Activated CD4-positive, CD25-positive, alpha-beta regulatory T cell treated with anti-CD3 and anti-CD28 coated beads, Interleukin-2, amount 50 U/mL, for 16 hours (primary cell): Measurements from ENCODE around the gene EPB41L4A.

Experiments used
- DNase-seq: peaks from one replicate; pipeline ENCODE4 v3.0.0-alpha.2; 2020; ENCODE audit warnings: low read depth, low spot score

The EPB41L4A gene

DNA sequence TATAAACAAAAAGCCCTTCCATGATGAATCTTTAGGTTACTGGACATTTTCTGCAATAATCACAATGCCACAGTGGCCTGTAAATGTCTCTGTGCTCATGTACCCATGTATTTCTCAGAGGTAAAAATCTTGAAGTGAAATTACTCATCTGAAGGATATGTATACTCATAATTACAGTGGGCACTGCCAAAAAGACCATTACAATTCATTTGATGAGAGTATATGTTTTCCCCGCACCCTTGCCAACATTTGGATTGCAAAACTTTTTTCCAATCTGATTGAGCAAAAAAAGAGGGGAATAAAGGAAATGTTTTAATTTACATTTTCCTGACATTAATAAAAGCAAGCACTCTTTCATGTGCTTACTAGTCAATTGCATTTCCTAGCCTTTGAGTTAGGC is 110.5 kb downstream of the EPB41L4A start:
- no peak for DNase-seq

DNA sequence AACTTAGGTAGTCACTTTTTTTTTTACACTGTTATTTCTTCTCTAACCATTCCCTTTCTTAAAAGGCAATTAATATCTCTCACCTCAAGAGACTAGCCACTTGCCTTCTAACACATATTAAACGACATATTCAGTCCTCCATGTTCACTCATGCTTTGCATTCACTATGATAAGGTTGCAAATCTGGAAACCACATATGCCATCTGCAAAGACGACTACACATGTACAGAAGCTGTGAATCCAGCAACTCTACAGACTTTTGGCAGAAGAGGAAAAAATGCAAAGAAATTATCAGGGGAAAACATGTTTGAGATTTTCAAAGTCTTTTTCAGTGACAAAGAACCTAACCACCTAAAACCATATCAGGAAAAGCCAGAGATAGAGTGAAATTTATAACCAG is 112.1 kb downstream of the EPB41L4A start:
- no peak for DNase-seq

DNA sequence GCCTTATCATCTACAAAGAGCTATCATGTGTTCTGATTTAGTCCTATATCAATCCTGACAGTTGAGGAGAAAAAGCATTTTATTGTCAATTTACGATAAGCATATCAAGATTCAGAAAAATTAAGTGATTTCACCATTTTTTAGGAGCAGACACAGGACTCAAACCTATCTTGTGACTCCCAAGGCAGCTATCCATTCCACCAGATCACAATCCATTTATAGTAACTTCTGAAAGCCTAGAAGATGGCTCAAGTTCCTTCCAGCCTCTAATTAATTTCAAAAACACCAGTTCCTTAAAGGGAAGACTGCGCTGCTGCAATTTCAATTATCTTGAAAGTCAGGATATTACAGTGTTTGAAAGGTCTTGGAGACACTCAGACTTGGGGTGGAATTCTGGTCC is 114.3 kb downstream of the EPB41L4A start:
- DNase-seq = no peak

DNA sequence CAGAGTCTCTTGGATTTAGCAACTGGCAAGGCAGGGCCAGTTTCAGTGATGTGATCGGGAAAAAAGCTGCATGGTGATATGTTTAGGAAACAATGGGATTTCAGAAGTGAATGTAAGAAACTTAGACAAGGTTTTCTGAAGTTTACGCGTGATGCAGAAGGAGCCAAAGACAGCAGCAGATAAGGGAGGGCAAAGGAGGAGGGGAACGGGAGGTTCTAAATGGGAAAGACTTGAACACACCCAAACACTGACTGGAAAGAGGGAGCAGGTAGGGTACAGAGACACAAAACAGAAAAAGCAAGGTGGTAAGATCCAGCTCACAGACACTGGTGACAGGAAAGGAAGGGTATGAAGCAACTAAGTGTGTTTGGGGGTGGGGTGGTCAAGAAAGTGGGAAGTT is 115.4 kb downstream of the EPB41L4A start:
- DNase-seq = no peak

DNA sequence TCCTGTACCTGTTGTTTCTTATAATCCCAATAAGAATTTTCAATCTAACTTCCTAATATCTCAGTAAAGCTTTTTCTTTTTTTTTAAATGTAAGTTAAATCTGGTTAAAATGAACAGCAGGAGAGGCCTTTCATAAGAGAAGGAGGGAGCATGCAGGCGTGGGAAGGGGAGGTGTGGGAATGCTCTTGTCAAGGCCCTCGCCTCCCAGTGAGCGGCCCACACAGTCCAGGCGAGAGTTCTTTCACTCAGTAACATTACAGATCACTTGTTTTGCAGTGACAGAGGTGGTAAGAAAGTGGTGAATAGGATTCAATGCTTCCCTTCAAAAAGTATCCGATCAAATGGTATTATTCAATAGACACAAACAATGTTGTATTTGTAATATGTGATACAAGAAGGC is 125.0 kb downstream of the EPB41L4A start:
- DNase-seq = no peak

DNA sequence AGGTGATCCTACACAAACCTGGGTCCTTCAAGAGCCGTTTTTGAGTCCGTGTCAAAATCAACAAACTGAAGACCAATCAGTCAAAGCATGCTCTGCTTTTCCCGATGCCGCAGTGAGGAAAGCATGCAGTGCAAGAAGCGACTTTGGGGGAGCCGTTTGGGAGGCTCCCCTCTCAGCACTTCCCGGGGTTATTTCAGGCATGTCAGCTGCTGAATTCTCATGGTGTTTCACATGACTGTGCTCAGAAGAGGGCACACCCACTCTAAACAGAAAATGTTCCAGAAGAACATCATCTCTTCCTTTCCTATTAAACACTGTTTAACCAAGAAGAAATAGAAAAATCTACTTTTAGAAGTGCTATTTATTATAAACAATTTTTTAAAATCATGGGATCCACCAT is 125.5 kb downstream of the EPB41L4A start:
- DNase-seq = no peak

DNA sequence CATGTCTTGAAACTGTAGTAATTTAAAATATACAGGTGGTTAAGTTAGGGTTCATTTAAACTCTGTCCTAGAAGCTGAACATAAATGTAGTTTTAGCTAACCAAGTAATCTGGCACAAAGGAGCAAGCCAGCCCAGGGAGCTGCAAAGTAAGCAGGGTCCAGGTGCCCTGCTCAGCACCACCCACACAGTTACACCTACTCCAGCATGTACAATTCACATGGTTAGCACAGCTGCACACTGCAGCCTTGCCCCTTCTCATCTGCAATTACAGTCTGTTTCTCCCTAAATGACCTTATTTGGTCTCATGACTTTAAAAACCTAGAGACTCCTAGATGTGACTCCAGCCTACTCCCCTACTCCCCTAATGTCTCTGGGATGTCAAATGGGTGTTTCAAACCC is 128.4 kb downstream of the EPB41L4A start:
- no peak for DNase-seq

DNA sequence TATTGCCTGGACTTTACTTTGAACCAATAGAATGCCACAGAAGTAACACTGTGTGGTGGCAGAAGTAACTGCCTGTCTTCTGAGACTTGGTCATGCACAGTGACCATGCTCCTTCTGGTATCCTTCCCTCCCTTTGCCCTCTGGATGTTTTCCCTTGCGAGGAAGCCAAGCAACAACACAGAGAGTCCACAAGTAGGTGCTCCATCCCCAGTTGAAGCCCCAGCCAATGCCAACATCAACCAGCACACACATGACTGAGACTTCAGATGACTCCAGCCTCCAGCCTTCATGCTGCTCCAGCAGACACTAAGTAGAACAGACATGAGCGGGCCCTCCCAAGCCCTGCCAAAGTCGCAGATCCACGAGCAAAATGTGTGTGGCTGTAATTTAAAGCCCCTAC is 129.6 kb downstream of the EPB41L4A start:
- no peak for DNase-seq

DNA sequence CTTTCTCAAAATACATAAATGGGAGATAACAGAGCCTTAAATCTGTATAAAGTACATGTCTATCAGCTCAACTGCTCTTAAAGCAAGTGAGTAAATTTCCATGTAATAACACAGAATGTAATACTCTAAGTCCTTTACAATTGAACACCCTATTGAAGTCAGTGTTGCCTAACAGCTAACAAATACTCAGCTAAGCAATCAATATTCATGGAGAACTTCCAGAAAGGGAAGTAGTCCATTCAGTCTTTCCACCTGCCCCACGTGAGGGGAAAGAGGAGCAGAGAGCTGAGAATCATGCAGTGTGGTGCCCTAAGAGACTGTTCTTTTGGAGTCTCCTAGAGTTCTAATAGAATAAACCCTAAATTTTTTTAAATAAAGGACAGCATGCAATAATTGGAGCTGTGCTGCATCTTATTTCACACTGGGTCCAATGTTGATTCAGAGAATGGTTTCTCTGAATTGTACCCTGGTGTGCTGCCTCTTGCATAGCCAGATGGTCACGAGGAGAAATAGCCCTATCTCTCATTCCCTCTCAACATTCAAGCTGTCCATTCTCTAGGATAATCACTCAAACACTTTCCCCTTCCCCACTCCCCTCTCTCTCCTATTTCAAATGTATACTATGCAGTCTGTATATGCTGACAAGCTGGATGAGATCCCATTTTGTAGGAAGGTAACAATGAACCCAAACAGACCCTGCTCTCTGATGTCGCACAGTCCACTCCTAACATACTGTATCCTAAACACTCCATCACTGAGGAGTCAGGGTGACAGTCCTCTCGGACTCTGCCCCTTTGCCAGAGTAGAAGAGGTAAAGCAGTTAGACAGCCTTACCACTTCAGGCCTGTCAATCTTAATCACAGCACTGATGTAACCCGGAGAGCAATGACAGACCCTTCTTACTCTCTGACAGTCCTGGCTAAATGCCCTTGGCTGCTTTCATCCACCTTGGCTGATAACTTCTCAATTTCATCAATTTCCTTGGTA is 134.8 kb downstream of the EPB41L4A start:
- no peak for DNase-seq

DNA sequence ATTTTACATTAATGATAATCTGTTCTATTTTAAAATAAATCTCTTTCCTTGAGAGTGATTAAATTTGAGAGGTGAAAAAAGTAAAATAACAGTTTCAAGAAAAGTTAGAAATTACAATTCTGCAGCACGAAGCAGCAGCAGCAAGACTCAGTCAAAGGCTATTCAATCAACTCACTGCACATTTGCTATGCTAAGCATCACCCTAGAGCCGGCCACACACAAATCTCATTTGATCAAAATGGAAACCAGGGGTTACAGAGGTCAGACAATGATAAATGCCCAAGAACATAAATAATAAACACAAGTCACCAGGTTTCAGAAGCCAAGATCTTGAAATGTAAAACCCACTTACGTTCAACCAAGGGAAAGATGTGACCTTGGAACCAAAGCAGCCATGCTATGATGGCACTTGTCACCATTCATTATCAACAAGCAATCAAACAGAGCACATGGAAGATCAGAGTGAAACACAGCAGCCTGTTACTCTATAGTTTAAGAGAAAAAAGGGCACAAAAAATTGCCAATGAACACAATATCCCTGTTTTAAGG is 136.0 kb downstream of the EPB41L4A start:
- DNase-seq = no peak

DNA sequence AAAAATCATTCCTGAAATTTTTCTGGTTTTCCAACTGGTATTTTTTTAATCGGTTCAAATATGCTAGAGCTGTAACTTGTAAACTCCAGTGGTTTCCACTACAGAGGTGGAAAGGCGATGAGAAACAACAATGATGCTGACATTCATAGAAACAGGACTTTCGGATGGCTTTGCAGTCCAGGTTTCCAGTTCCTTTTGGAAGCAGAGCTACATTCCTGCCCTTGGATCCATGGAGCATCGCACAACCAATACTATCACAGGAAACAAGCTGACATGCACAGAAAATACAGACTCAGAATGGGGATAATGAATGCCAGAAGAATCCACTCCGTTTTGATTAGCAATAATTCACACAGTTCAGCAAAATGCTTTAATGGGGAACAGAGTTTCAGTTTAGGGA is 140.0 kb downstream of the EPB41L4A start:
- no peak for DNase-seq

DNA sequence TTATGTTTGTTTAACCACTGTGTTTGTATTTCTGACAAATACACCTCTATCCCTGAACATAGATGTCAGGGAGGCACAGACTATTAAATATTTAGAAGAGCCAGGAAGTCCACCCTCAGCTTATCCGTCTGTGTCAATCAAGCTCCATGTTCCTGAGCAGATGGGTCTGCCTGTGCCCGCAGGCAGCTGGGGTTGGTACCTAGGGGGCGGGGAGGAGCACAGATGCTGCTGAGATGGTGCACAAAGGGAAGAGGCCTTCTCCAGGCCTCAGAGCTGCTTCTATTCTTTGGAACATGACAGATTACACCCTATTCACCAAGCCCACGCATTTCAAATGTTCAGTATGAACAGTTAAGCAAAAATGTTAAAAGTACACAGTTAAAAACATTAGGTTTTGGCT is 142.1 kb downstream of the EPB41L4A start:
- no peak for DNase-seq

DNA sequence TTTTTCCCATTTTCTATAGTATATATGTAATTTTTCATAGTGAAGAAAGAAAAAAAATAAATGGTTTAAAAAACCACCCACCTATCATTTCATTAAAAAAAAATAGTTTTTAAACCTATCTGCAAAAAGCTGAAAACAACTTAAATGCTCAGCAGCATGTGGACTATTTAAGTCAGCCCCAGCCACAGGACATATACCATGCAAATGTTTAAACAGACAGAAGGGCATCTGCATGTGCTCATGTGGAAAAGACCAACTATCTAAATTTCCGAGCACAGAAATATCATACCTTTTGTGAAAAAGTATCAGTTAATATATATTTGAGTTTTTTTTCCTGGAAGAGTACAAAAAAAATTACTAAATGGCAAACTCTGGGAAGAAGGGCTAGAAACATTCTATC is 143.4 kb downstream of the EPB41L4A start:
- DNase-seq = no peak

DNA sequence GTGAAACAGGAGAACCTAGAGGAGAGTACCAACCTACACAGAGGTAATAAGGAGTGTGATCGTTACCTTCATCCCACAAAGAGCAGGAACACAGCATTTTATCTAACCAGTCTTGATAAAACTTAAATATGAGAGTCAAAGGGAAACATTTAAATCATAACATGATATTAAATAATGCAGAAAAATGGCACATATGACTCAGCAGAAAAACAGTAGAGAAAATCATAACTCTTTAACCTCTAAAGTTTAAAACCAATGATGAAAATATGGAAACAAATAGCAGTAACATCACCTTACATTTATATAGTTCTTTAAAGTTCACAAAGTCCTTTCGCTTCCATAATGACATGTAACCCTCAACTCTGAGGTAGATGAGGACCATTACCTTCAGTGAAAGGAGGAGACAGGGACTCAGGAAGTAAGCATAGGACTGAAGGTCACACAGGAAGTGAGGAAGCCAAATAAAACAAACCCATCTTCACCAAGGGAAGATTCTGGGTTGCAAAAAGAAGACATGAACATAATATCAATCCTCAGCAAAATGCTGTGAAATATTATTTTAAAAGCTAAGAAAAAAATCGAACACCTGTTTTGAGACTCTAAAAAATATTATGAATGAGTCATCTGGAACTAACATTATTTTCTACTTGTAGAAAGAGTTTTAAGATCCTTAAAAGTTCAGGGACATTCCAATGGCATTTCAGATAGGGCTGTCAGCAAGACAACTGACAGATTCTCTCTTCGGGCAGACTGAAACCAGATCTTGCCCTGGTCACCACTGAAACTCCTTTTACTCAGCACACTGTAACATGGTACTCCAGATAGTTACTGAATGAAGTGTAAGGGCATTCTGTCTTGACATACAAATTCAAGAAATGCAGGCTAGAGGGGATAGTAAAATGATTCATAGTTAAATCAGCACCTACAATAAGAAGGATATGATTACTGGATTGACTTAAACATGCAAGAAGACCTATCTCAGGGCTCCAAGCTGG is 148.5 kb downstream of the EPB41L4A start:
- DNase-seq = no peak

DNA sequence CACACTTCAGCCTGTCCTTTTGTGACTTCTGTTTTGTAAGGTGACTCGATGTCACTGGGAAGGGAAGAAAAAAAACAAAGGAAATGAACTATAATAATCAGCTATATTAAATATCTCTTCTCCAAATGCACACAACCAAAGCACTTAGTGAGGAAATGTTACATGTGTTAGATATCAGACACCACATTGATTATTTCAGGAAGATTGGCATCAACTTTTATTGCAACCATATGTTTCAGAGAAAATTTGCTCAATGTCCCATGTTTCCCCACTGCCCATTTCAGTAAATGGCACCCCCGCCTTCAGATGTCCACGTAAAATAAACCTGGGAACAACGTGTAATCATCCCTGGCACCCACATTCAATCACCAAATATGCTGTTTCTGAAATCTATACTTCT is 151.8 kb downstream of the EPB41L4A start:
- DNase-seq = no peak

DNA sequence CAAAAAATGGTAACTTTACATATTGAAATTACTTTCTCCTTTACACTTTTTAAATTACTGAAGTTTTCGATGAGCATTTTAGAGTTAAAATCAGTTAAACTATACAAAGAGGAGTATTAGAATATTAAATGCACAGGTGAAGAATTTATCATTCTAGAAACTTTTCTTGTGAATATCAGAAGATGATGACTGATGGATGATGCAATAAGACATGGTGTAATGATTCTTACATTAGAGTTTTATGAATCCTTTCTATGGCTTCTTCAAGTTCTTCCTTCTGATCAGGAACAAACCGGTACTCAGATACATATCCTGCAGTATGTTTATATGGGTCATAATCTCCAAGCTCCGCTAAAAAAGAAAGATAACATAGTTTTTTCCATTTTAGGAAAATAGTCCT is 154.4 kb downstream of the EPB41L4A start:
- no peak for DNase-seq

DNA sequence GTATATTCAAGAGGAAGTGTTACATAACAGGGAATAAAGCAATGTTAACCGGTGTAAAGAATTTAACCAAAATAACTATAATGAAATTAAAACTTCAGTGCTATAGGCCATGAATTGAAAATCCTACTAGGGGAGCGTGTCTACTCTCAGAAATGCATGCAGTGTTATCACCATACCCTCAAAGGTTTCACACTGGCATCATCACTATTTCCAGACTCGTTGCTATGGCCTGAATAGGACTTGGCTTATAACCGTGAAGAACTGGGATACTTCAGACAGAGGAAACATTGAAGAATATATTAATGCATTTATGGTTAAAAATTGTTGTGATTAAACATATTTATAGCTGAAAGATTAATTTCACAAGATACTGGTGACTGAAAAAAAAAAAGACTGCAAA is 154.9 kb downstream of the EPB41L4A start:
- no peak for DNase-seq

DNA sequence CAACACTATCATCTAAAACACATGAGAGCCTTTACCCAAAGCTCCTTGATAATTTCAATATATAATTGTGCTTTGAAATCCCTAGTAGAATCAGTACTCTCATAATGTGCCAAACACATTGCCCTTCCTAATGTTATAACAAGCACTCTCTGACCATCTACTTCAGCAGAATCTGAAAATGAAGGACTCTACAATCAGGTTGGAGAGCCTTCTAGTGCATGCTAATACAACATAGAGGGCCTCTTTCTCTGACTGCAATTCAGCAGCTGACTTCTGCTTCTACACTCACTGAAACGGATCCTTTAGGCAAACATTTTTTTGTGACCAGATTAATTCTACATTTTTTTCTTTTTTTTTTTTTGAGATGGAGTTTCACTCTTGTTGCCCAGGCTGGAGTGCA is 155.6 kb downstream of the EPB41L4A start:
- DNase-seq = no peak

DNA sequence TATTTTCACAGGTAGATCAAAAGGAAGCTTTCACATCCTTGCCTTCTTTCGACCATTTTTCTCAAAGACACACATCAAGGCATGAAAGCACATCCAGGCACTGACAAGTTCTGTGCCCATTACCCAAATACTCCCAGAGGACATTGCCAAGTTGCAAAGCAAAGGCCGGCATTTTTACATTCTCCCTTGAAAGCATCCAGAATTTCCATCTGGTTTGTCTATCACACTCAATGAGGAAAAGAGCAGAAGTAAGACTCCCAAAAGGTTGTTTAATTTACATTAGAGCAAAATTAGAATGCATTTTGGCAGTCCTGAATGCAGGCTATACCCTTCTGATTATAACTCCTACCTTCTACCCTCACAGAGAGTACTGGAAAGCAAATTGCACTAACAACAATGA is 160.5 kb downstream of the EPB41L4A start:
- DNase-seq = no peak

DNA sequence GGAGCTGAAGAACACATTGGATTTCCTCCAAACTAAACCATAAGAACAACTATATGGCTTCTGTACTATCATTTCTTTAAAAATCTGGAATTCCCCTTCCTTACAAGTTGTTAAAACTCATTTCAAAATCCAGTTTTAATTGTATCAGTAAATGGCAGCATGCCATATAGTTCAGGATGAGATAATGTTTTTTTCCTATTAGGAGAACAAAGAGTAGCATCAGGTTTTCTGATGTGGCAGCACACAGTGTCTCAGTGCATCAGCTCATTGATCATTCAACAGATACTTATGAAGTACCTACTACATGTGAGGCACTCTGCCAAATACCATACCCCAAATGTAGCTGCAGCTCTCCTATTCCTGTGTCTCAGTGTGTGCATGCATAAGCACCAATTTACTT is 161.1 kb downstream of the EPB41L4A start:
- DNase-seq = no peak

DNA sequence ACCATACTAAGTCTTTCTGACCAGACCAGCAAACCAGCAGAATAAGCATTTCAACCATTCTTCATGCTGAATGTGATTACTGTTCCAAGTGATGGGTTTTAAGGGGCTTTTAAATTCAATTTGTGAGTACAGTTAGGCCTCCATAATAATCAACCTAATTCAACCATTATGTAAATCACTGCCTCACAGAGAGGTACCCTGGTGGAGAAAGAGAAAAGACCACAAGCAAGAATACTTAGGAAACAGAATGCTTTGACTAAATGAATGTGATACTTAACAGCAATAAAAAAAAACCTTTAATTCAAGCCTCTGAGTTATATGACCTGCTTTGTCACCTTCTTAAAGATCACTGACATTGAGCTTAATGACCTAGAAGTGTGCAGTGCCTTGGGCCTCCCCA is 162.1 kb downstream of the EPB41L4A start:
- no peak for DNase-seq

DNA sequence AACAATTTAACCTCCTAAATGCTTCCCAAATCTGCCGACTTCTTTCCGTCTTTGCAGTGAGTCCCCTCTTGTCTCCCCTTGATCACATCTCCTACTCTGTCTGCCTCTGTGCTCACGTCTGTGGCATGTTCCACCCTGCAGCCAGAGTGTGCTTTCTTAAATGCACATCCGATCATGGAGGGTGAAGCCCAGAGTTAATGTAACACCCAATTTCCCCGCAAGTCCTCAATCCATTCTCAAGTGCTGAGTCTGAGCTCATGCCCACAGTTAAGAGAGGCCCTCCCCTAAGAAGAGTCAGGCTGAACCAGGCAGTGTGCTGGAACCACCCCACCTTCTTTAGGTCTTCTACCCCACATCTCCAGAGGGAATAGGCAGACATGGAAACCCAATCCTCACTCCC is 164.8 kb downstream of the EPB41L4A start:
- DNase-seq = no peak
